Stimulated activated CD4-positive, alpha-beta T cell treated with anti-CD3 and anti-CD28 coated beads, Interleukin-2, amount 100 ng/mL, for 24 hours (primary cell): ENCODE data around the gene CHORDC1.
A peak's percentile ranks its signal among the peaks of the same experiment; 100 is the strongest.

Experiments
- DNase-seq, 2 donors: peaks; one replicate each; pipeline ENCODE4 v3.0.0-alpha.2; 2020

Gene CHORDC1

GRCh38 chr11:90222459-90223247 lies at the start of gene CHORDC1:
TSS of gene CHORDC1 (minus strand) at chr11:90223049. CDS start at chr11:90222954, 95 bp downstream.
- DNase-seq = peak; percentile 95 to 97

GRCh38 chr11:90257158-90257525 lies 34.3 kb upstream of the CHORDC1 start:
- no peak for DNase-seq

DNA sequence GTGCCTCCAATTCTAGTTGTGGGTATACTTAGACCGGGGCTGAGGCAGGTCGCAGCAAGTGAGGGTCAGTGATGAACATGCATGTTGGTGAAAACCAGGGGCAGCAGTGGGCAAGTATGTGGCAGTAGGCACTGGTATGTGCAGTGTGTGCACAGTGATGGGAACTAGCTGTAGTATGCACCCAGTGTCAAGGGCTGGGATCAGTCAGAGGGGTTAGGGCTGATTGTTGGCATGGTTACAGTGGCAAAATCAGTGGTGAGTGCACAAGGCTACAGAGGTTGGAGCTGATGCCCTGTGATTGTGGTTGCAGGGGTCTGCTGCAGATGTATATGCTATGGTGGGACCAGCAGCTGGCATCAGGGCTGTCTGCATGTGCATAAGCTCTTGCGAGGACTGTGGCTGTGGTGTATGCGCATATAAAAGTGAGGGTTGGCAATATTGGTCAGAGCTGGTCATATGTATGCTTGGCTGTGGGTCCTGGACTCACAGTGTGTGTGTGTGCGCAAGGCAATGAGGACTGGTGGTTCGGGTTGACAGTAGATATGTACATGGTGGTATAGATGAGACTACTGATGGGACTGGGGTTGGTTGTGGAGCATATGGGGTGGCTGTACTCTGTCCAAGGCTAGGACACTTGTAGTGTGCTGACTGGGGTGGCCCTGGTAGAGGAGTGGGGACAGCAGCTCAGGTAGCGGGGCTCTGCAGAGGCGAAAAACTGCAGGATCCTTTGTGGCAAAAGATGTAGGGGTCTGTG lies 33.7 kb upstream of the CHORDC1 start:
- no peak for DNase-seq

- no peak for DNase-seq
These were observed 31.2 kb upstream of the CHORDC1 start for GRCh38 chr11:90254065-90254464.

DNA sequence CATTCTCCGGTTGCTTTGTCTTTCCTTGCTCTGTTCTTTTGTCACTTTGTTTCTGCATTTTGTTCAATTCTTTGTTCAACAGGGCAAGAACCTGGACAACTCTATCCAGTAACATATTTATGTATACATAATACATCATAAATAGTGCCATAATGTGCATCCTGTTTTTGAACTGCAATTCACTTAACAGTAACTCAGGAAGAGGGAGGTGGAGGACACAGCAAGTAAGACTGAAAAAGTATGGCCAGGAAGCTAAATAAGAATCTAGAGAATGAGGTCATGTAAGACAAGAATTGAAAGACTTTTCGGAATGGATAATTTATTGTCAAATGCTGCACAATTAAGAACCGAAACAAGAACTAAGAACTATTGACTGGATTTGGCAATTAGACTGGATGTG lies 29.2 kb upstream of the CHORDC1 start:
- DNase-seq = no peak

GRCh38 chr11:90251599-90251998 lies 28.8 kb upstream of the CHORDC1 start:
- DNase-seq = no peak

GRCh38 chr11:90250970-90251369 lies 28.1 kb upstream of the CHORDC1 start:
- DNase-seq = peak; percentile 13 to 26

DNA sequence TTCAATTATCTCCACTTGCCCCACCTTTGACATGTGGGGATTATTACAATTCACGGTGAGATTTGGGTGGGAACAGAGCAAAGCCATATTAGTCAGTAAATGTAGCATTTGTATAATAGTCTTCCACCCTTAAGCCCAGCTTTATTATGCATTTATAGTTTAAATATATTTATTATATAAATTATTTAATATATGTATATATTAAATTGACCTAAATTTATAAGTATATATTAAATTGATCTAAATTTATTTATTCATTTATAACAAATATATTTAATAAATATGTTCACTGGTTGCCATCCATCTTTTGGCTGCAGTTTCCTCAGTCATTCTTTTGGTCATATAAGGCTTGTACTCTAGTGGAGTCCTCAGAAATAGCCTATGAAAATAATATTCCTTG lies 23.6 kb upstream of the CHORDC1 start:
- DNase-seq = no peak

DNA sequence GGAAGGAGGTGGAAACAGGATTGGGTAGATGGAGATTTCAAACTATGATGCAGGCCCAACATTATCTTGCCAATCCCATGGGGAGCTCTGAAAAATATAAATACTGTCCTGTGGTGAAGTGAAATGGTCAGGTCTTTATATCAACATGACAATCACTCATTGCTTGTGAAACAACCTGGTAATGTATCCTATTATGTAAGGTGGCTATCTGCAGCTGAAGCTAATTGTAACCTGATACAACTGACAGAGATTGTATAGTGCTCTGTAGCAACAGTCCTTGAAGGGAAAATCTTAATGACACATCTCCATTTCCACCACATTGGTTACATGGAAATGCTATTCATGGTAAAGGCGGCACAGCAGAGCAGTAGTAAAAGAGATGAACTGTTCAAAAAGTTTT lies 20.7 kb upstream of the CHORDC1 start:
- no peak for DNase-seq

- no peak for DNase-seq
These were observed 20.1 kb upstream of the CHORDC1 start for GRCh38 chr11:90242894-90243416.

DNA sequence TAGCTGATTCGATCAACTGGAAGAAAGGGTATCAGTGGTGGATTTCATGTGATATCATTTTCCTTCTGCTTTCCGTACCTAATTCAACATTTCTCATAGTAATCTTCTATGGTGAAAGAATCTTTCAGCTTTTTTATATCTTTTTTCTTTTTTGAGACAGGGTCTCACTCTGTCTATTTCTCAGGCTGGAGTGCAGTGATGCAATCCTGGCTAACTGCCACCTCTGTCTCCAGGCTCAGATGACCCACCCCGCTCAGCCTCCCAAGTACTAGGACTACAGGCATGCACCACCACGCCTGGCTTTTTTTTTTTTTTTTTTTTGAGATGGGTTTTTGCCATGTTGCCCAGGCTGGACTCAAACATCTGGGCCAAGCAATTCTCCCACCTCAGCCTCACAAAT lies 18.6 kb upstream of the CHORDC1 start:
- no peak for DNase-seq

GRCh38 chr11:90239967-90240636 lies 17.3 kb upstream of the CHORDC1 start:
- DNase-seq = peak; percentile 54 to 56

GRCh38 chr11:90237004-90237403 lies 14.2 kb upstream of the CHORDC1 start:
- no peak for DNase-seq

DNA sequence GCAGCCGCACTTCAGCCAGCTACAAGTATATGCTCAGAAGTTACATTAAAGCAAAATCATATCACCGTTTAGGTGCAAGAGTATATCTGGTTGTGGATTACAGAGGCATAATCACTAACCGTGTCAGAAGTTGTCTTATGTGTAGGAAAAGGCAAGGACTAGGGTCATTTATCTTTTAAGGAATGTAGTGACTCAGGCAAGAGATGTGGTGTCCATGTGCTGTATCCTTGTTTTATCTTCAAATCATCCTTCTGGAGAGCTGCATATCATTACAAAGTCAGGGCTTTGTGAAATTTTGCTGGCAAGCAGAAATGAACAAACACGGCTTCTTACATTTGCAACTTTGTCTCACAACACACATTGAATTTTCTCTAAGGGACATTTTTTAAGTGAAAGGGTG lies 12.7 kb upstream of the CHORDC1 start:
- DNase-seq = no peak

- DNase-seq = no peak
These were observed 12.1 kb upstream of the CHORDC1 start for GRCh38 chr11:90234977-90235376.

DNA sequence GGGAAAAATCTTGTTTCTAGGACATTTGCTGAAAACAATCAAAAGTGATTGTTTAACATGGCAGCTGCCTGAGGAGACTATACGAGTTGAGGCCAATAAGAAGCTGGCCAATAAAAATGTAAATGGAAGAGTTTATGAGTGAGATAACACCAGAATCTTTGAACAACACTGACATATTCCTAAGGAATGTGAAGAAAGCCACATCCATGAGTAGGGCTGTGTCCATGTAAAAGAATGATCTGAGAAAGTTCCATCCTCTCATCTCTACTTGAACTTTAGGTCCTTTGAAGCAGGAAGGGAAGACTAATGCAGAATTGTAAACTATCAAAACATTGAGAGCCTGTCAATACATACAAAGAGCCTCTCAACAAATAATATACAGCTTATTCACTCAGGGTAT lies 6.9 kb upstream of the CHORDC1 start:
- DNase-seq = no peak

- no peak for DNase-seq
These were observed 5.2 kb upstream of the CHORDC1 start for GRCh38 chr11:90228056-90228455.

DNA sequence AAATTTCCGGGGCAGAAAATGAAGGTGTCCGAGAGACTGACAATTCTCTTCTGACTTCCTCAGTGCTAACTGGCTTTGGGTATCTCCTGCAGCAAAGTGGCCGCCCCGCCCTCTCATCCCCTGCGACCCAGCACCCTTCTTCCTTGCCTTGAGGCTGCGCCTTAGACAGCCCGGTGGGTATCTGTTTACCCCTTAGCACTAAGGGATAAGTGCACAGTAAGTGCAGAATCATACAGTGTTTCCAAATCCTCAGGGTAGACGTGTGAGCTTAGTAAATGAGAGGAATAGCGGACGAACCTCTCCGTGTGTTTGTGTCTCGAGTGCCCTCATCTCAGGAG lies 368 bp upstream of the CHORDC1 start:
- no peak for DNase-seq

GRCh38 chr11:90221803-90222458 lies 918 bp downstream of the CHORDC1 start:
- no peak for DNase-seq

- DNase-seq = no peak
These were observed 2.5 kb downstream of the CHORDC1 start for GRCh38 chr11:90220391-90220790.

- no peak for DNase-seq
These were observed 3.4 kb downstream of the CHORDC1 start for GRCh38 chr11:90219438-90219837.

DNA sequence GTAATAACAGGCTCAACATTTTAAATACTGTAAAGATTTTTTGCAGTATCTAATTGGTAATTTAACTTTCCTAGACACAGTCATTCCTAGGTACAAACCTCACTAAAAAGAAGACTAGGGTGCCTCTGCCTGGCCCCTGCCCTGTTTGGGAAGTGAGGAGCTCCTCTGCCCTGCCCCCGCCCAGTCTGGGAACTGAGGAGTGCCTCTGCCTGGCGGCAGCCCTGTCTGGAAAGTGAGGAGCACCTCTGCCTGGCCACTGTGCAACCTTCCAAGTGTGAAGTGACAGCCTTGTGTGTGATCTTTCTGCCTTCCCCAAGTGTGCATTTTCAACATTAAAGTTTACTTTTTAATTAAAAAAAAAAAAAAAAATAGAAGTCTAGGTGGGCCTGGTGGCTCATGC lies 4.2 kb downstream of the CHORDC1 start:
- no peak for DNase-seq

GRCh38 chr11:90216611-90217010 lies 6.2 kb downstream of the CHORDC1 start:
- DNase-seq = no peak
